Calu3 (cell line): ENCODE results near the gene EVL. TPM values are rescaled to one million over a fixed set of nuclear protein-coding genes. Genes with fewer than 3 reads are reported as not detected.

ENCODE experiments used
- BruUV-seq: library from RNA; stranded (reverse); fragments of 400-500 nt; replicated peaks from 2 replicates; lab custom pipeline; 2021; lab: Mats Ljungman, UMichigan
- CTCF ChIA-PET: fragments of 300-600 bp; sonication (Branson Sonifier 250); formaldehyde crosslinking; loops from one replicate; lab custom pipeline; 2022; ENCODE audit warnings: antibody characterized with exemption; lab: Charles Lee
- DNase-seq: peaks from one replicate; pipeline ENCODE4 v3.0.0; 2022
- H3K27ac Mint-ChIP-seq: one replicate; pipeline ENCODE4 v1.8.0; 2022; ENCODE audit warnings: mixed read lengths; ENCODE audit not compliant: unreplicated experiment
- H3K27me3 Mint-ChIP-seq: one replicate; pipeline ENCODE4 v1.8.0; 2022; ENCODE audit warnings: mixed read lengths; ENCODE audit not compliant: unreplicated experiment
- H3K36me3 Mint-ChIP-seq: one replicate; pipeline ENCODE4 v1.8.0; 2022; ENCODE audit warnings: mild to moderate bottlenecking, moderate library complexity, mixed read lengths; ENCODE audit not compliant: insufficient read depth, unreplicated experiment
- H3K4me1 Mint-ChIP-seq: one replicate; pipeline ENCODE4 v1.8.0; 2022; ENCODE audit warnings: mild to moderate bottlenecking, low read depth, mixed read lengths; ENCODE audit not compliant: unreplicated experiment
- H3K4me3 Mint-ChIP-seq: one replicate; pipeline ENCODE4 v1.8.0; 2022; ENCODE audit warnings: mild to moderate bottlenecking, low read depth, moderate library complexity, mixed read lengths; ENCODE audit not compliant: unreplicated experiment
- H3K9me3 Mint-ChIP-seq: one replicate; pipeline ENCODE4 v1.8.0; 2022; ENCODE audit warnings: low read depth, mixed read lengths; ENCODE audit not compliant: unreplicated experiment
- intact Hi-C: fragments of 100-400 bp; cut with micrococcal nuclease; formaldehyde crosslinking; loops from one replicate; pipeline ENCODE4 v1.10.0; 2022; ENCODE audit not compliant: unreplicated experiment
- total RNA-seq: library from RNA; stranded (reverse); gene quantifications from 2 replicates; pipeline ENCODE4 v1.2.3, GENCODE V29; 2022
- TF ChIP-seq, protein P1 (sequence below): fragments of 200-600 bp; IDR thresholded peaks from one replicate; pipeline ENCODE4 v1.8.0; 2022; ENCODE audit warnings: antibody characterized with exemption; ENCODE audit not compliant: unreplicated experiment

Gene EVL
- total RNA-seq, 1 experiment from 2014 or later = 33.5 TPM

GRCh38 chr14:100084591-100084990 is 19.4 kb downstream of the EVL start:
- no peak for DNase-seq
- intact Hi-C loops = no loop called here
- no peaks in the 10 kb centered on the region for H3K4me1 Mint-ChIP-seq
- H3K27ac Mint-ChIP-seq = no peak overlapping the region
- H3K36me3 Mint-ChIP-seq = no peaks in the 10 kb centered on the region
- no peak overlapping the region for H3K4me3 Mint-ChIP-seq
- BruUV-seq = no TSS peak
- TF ChIP-seq, protein P1, sequence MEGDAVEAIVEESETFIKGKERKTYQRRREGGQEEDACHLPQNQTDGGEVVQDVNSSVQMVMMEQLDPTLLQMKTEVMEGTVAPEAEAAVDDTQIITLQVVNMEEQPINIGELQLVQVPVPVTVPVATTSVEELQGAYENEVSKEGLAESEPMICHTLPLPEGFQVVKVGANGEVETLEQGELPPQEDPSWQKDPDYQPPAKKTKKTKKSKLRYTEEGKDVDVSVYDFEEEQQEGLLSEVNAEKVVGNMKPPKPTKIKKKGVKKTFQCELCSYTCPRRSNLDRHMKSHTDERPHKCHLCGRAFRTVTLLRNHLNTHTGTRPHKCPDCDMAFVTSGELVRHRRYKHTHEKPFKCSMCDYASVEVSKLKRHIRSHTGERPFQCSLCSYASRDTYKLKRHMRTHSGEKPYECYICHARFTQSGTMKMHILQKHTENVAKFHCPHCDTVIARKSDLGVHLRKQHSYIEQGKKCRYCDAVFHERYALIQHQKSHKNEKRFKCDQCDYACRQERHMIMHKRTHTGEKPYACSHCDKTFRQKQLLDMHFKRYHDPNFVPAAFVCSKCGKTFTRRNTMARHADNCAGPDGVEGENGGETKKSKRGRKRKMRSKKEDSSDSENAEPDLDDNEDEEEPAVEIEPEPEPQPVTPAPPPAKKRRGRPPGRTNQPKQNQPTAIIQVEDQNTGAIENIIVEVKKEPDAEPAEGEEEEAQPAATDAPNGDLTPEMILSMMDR = no peak
- CTCF ChIA-PET = no interaction called here
- H3K27me3 Mint-ChIP-seq = no peaks in the 10 kb centered on the region
- H3K9me3 Mint-ChIP-seq = no peaks in the 10 kb centered on the region

DNA sequence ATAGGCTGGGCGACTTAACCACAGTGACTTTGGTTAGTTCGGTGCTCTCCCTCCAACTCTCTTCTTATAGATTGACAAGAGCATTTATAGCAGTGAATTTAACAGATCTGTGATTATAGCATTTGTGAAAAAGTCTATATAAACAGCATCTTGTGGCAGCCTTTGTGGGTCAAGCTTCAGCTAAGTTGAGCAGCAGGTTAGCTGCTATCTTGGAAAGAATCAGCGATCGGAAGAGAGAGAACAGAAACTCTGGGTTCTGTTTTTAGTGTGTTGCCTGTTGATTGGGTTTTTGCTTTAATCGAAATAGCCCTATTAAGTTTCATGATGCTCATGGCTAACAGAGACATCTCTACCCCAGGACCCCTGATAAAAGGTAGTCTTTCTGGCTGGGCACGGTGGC is 20.2 kb downstream of the EVL start:
- Mint-ChIP-seq H3K4me1 (no peaks in the 10 kb centered on the region), H3K27me3 (no peaks in the 10 kb centered on the region), H3K9me3 (no peaks in the 10 kb centered on the region), H3K4me3 (no peak overlapping the region), H3K36me3 (no peaks in the 10 kb centered on the region), H3K27ac (no peak overlapping the region)
- intact Hi-C loops = no loop called here
- TF ChIP-seq, protein P1 = no peak
- no peak for DNase-seq
- BruUV-seq = no TSS peak
- CTCF ChIA-PET = no interaction called here

- no peak overlapping the region for H3K4me3 Mint-ChIP-seq
- BruUV-seq = no TSS peak
- H3K4me1 Mint-ChIP-seq = no peaks in the 10 kb centered on the region
- H3K9me3 Mint-ChIP-seq = no peaks in the 10 kb centered on the region
- CTCF ChIA-PET = no interaction called here
- TF ChIP-seq, protein P1 = no peak
- H3K27me3 Mint-ChIP-seq = no peaks in the 10 kb centered on the region
- intact Hi-C loops = no loop called here
- no peak for DNase-seq
- H3K36me3 Mint-ChIP-seq = no peaks in the 10 kb centered on the region
- no peak overlapping the region for H3K27ac Mint-ChIP-seq
Measured at GRCh38 chr14:100086361-100086760, 21.1 kb downstream of the EVL start.

- intact Hi-C loops = no loop called here
- BruUV-seq = no TSS peak
- no peaks in the 10 kb centered on the region for H3K27me3 Mint-ChIP-seq
- no peak overlapping the region for H3K4me3 Mint-ChIP-seq
- H3K9me3 Mint-ChIP-seq = no peaks in the 10 kb centered on the region
- no peak for DNase-seq
- H3K36me3 Mint-ChIP-seq = no peaks in the 10 kb centered on the region
- TF ChIP-seq, protein P1 = no peak
- no peak overlapping the region for H3K27ac Mint-ChIP-seq
- H3K4me1 Mint-ChIP-seq = no peaks in the 10 kb centered on the region
- CTCF ChIA-PET = interaction anchor here (1.3 kb wide), 1 partner anchor 10 kb away, joined by 3 read pairs; no protein-coding TSS in a partner anchor
Measured at GRCh38 chr14:100088226-100088625, 23.0 kb downstream of the EVL start.
